Measurements from ENCODE around the gene ADAMTSL3. TPM values are rescaled to one million over a fixed set of nuclear protein-coding genes. Genes with fewer than 3 reads are reported as not detected.

Gene ADAMTSL3
- total RNA-seq, 1 experiment from 2014 or later, result 0.08 TPM

DNA sequence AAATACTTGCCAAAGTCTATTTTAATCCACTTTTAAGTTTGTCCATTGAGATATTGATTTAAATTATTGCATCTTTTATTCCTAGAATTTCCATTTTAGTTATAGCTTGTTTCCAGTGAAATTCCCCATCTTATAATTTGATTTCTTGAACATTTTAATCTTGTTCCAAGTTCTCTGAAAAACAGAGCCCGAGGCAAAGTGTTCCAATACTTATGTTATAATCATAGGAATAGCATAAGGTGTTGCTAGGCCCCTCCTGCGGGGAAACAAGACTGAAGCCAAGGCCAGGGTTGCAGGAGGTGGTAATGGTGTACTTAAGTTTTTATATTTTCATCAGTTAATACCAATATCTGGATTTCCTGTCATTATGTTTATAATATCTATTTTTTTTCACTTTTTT is 226.6 kb downstream of the ADAMTSL3 start:
- DNase-seq (ENCODE audit: low read depth, low spot score), result no peak
- in situ Hi-C loops (cut with HindIII; ENCODE audit: low pct_unique_long_range_greater_than_20kb, low sequenced_read_pairs), result no loop called here

DNA sequence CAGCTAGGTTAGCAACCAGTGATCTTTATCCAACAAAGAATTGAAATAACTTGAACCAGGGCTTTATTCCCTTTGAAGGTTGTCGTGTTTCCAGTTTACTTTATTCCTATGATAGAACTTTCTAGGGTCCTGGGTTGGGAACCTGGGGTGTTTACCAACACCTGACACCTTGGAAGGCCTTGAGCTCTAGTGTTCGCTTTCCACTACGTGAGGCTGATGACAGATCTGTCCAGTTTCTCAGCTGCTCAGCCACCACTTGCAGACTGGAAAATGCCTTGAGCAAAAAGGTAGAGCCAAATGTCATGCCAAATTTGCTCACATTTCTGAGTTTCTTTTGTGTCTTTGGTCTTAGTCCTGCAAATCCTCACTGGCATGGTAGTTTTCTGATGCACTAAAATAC is 227.2 kb downstream of the ADAMTSL3 start:
- in situ Hi-C loops (cut with HindIII; ENCODE audit: low pct_unique_long_range_greater_than_20kb, low sequenced_read_pairs), result no loop called here
- DNase-seq (ENCODE audit: low read depth, low spot score), result no peak

DNA sequence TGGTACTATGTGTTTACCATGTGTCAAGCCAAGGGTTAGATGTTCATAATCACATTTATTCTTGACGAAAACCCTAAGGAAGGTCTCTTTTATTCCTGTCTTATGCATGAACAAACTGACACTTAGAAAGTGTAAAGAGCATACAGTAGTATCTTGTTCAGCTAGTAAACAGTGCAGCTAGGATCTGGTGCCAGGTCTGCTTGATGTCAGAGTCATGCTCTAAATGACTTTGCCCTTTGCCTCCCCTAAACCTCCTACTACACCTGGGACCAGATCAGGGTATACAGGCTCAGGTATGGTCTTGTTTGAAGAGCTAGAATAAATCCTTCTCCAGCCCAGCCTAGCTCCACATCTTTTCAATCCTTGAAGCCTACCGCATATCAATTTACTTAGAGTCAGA is 232.4 kb downstream of the ADAMTSL3 start:
- no peak for DNase-seq (ENCODE audit: low read depth, low spot score)
- in situ Hi-C loops (cut with HindIII; ENCODE audit: low pct_unique_long_range_greater_than_20kb, low sequenced_read_pairs), result no loop called here

- DNase-seq (ENCODE audit: low read depth, low spot score), result no peak
- in situ Hi-C loops (cut with HindIII; ENCODE audit: low pct_unique_long_range_greater_than_20kb, low sequenced_read_pairs), result no loop called here
Measured at GRCh38 chr15:83887404-83887803, 233.5 kb downstream of the ADAMTSL3 start.

DNA sequence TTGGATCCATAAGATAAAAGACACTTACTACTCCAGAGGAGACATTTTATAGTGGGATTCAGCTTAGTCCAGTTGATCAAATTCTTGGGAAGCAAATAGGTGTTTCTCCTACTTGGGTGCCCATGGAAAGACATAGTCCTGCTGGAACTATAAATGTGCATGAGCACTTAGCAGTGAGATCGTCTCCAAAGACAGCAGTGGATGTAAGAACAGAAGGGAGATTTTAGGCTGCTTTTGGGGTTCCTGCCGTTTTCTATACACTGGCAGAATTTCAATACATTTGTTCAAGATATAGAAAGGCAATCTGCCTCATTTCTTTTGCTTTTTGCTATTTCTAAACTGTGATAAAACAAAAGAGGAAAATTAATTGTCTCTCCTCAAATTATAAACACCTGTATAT is 234.0 kb downstream of the ADAMTSL3 start:
- in situ Hi-C loops (cut with HindIII; ENCODE audit: low pct_unique_long_range_greater_than_20kb, low sequenced_read_pairs), result no loop called here
- no peak for DNase-seq (ENCODE audit: low read depth, low spot score)

GRCh38 chr15:83889995-83890394 is 236.1 kb downstream of the ADAMTSL3 start:
- DNase-seq (ENCODE audit: low read depth, low spot score), result no peak
- in situ Hi-C loops (cut with HindIII; ENCODE audit: low pct_unique_long_range_greater_than_20kb, low sequenced_read_pairs), result no loop called here

GRCh38 chr15:83890587-83890986 is 236.7 kb downstream of the ADAMTSL3 start:
- in situ Hi-C loops (cut with HindIII; ENCODE audit: low pct_unique_long_range_greater_than_20kb, low sequenced_read_pairs), result no loop called here
- no peak for DNase-seq (ENCODE audit: low read depth, low spot score)

DNA sequence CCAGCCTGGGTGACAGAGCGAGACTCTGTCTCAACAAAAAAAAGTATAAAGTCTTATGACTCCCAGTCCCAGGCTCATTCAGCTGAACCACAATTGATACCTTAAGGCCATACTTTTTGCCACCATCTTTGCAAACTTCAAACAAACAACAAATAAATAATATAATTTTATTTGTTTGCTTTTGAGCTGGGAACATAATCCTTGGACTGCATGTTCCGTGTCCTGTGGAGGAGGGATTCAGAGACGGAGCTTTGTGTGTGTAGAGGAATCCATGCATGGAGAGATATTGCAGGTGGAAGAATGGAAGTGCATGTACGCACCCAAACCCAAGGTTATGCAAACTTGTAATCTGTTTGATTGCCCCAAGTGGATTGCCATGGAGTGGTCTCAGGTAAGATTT is 238.6 kb downstream of the ADAMTSL3 start:
- in situ Hi-C loops (cut with HindIII; ENCODE audit: low pct_unique_long_range_greater_than_20kb, low sequenced_read_pairs), result no loop called here
- DNase-seq (ENCODE audit: low read depth, low spot score), result no peak

GRCh38 chr15:83893308-83893707 is 239.4 kb downstream of the ADAMTSL3 start:
- in situ Hi-C loops (cut with HindIII; ENCODE audit: low pct_unique_long_range_greater_than_20kb, low sequenced_read_pairs), result no loop called here
- no peak for DNase-seq (ENCODE audit: low read depth, low spot score)

- in situ Hi-C loops (cut with HindIII; ENCODE audit: low pct_unique_long_range_greater_than_20kb, low sequenced_read_pairs), result no loop called here
- no peak for DNase-seq (ENCODE audit: low read depth, low spot score)
Measured at GRCh38 chr15:83897037-83897436, 243.1 kb downstream of the ADAMTSL3 start.

- DNase-seq (ENCODE audit: low read depth, low spot score), result no peak
- in situ Hi-C loops (cut with HindIII; ENCODE audit: low pct_unique_long_range_greater_than_20kb, low sequenced_read_pairs), result no loop called here
Measured at GRCh38 chr15:83898361-83898760, 244.4 kb downstream of the ADAMTSL3 start.

- in situ Hi-C loops (cut with HindIII; ENCODE audit: low pct_unique_long_range_greater_than_20kb, low sequenced_read_pairs), result no loop called here
- DNase-seq (ENCODE audit: low read depth, low spot score), result no peak
Measured at GRCh38 chr15:83899670-83900069, 245.7 kb downstream of the ADAMTSL3 start.

DNA sequence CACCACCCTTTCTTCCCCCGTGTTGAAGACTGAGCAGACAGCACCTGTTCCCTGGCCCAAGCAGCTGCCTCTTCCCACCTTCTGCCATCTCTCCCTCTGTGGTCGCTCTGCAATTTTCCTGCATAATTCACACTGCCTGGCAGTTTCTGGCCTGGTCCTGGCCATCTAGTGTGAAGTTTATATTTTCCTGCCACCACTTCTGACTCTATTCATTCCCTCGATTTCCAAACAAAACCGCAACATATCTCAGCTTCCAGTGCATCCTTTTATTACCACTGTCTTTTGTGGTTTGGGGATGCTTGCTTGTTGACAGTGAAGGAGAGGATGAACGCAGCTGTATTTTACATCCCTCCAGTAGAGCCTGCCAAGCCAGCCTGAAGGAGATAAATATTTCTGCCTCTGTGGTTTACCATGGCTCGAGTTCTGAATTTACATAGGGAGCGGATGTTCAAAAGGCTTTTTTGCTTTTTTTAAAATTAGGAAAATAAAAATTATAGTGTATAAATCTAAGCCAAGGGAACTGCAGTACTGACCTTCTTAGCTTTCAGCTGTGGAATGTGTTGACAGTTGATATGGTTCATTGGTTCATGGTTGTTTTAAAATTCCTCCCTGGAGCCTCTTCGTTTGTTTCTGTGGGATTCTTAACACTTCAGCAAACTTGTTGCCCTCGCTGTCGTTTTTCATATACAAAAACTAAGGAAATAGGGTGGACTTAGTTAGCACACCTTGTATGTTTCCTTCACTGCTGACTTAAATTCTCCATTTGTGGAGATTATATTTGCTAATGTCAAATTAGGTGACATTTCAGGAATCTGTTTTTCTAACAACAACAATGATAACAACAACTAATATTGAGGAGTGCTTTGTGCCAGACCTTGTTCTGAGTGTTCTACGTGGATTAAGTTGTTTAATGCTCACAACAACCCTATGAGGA is 250.5 kb downstream of the ADAMTSL3 start:
- no peak for DNase-seq (ENCODE audit: low read depth, low spot score)
- in situ Hi-C loops (cut with HindIII; ENCODE audit: low pct_unique_long_range_greater_than_20kb, low sequenced_read_pairs), result no loop called here

DNA sequence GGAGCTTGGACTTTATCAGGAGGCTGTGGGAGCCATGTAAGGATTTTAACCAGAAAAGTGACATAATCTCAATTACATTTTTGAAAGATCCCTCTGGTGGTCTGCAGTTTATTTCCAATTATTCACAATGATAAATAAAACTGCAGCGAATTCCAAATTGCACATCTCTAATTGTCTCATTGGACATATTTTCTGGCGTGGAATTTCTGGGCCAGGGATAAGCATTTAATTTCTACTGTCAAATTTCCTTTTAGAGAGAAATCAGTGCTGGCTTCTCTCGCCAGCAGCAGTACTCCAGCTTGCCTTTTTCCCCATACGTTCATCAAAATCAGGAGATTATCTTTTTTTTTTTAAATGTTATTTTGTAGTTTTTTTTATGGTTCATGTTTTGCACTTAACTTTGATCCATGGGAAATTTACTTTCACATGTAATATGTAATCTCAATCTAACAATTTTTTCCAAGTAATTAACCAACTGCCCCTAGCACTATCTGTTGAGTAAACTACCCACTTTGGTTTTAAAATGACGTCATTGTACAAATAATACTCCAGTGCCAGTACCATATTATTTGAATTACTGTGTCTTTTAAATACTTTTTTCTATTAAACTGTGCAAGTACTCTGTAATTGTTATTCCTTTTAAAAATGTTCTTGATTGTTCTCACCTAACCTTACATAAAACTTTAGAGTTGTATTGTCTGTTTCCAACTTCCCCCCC is 251.8 kb downstream of the ADAMTSL3 start:
- no peak for DNase-seq (ENCODE audit: low read depth, low spot score)
- in situ Hi-C loops (cut with HindIII; ENCODE audit: low pct_unique_long_range_greater_than_20kb, low sequenced_read_pairs), result no loop called here

GRCh38 chr15:83911345-83911744 is 257.4 kb downstream of the ADAMTSL3 start:
- in situ Hi-C loops (cut with HindIII; ENCODE audit: low pct_unique_long_range_greater_than_20kb, low sequenced_read_pairs), result no loop called here

DNA sequence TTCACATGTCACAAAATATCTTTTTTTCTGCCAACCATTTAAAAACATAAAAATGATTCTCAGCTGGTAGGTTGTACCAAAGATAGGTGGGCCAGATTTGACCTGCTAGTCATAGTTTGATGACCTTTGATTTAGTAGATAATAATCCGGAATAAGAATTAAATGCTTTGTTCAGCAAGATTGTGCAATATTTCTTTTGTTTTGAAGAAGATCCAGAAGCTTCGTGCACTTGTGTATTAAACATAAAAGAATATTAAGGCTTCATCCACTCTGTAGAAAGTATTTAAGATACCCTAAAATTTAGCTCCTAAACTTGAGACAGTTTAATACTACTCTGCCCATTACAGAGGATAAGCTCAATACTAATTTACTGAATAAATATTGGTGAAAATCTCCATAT is 258.4 kb downstream of the ADAMTSL3 start:
- DNase-seq (ENCODE audit: low read depth, low spot score), result no peak
- in situ Hi-C loops (cut with HindIII; ENCODE audit: low pct_unique_long_range_greater_than_20kb, low sequenced_read_pairs), result no loop called here

More at GRCh38 chr15:83911345-83911744, 257.4 kb downstream of the ADAMTSL3 start:
- no peak for DNase-seq (ENCODE audit: low read depth, low spot score)

DNA sequence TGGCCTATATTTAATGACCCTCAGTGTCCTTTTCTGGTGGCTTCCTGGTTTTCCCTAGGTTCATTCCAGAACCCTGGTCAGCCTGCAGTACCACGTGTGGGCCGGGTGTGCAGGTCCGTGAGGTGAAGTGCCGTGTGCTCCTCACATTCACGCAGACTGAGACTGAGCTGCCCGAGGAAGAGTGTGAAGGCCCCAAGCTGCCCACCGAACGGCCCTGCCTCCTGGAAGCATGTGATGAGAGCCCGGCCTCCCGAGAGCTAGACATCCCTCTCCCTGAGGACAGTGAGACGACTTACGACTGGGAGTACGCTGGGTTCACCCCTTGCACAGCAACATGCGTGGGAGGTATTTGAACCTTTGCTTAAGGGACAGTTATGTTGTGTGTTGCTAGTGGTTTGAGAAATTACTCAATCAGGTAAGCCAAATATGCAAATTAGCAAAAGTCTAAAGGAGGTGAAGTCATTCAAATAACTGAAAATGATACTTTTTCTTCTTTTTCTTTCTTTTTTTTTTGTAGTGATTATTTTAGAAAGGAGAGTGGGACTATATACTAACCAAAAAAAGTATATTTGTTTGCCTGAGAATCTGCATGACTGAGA is 259.2 kb downstream of the ADAMTSL3 start:
- no peak for DNase-seq (ENCODE audit: low read depth, low spot score)
- in situ Hi-C loops (cut with HindIII; ENCODE audit: low pct_unique_long_range_greater_than_20kb, low sequenced_read_pairs), result no loop called here

GRCh38 chr15:83914906-83915305 is 261.0 kb downstream of the ADAMTSL3 start:
- no peak for DNase-seq (ENCODE audit: low read depth, low spot score)
- in situ Hi-C loops (cut with HindIII; ENCODE audit: low pct_unique_long_range_greater_than_20kb, low sequenced_read_pairs), result no loop called here
